IPS-20b (cell line): ENCODE results near the gene KRTAP21-3.
"Not testable (repeated sequence)": the region's sequence is repeated elsewhere in the genome, so short reads cannot be mapped to it uniquely, and the experiment has no call there.

Source experiments
- H3K27ac ChIP-seq: one replicate; pipeline ENCODE4 v1.5.1; 2013; ENCODE audit warnings: low read length
- H3K27me3 ChIP-seq: 2 replicates; pipeline ENCODE4 v1.6.1; 2013; ENCODE audit warnings: mild to moderate bottlenecking, low read length, inconsistent platforms; ENCODE audit not compliant: insufficient read depth
- H3K36me3 ChIP-seq: 2 replicates; pipeline ENCODE4 v1.6.1; 2013; ENCODE audit warnings: low read depth, mild to moderate bottlenecking, inconsistent platforms, low read length, moderate library complexity; ENCODE audit not compliant: insufficient read depth
- H3K4me1 ChIP-seq: 2 replicates; pipeline ENCODE4 v1.6.1; 2013; ENCODE audit warnings: mild to moderate bottlenecking, control low read depth, inconsistent platforms, low read length, moderate library complexity; ENCODE audit not compliant: insufficient read depth
- H3K4me3 ChIP-seq: 2 replicates; pipeline ENCODE4 v1.5.1; 2013; ENCODE audit warnings: mild to moderate bottlenecking, low read length, inconsistent platforms
- H3K9ac ChIP-seq: 2 replicates; pipeline ENCODE4 v1.6.1; 2013; ENCODE audit warnings: low read depth, mild to moderate bottlenecking, inconsistent platforms, low read length, moderate library complexity
- H3K9me3 ChIP-seq: 2 replicates; pipeline ENCODE4 v1.6.1; 2013; ENCODE audit warnings: mild to moderate bottlenecking, low read depth, low read length, inconsistent platforms; ENCODE audit not compliant: insufficient read depth

Gene KRTAP21-3

DNA sequence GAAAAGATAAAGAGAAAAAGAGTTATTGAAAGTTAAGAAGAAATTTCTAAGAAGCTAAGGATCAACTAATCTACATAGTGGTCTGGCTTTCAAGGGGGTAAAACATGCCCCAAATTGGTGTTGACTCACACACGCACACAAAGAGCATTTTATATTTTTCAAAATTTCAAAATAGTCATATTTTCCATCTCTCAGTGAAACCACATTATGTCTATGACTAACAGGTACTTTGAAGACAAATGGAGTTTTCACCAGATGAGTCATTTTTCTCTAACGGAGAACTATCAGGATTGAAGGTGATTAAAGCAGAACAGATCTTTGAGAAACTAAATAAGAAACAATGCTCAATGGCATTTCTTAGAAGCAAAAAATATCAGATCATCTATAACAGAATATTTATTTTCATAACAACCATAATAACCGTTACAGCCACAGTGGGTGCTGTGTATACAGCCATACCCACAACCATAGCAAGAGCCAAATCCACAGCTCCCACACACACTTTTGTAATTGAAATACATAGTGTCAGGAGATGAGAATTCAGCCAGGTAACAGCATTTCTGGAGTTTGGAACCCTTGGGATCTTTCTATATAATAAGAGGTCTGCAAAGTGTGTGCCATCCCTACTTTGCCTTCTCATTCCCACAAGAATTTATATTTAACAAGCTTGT, at the start of gene KRTAP21-3:
Gene KRTAP21-3, minus strand, starts transcription at position 539 of the 671 bp plus-strand sequence. Its CDS starts 18 bp downstream, at position 521.
- H3K4me1 ChIP-seq = no peaks in the 10 kb centered on the region
- no peaks in the 10 kb centered on the region for H3K9me3 ChIP-seq
- H3K36me3 ChIP-seq = no peaks in the 10 kb centered on the region
- H3K4me3 ChIP-seq = no peak within 1 kb of the TSS
- H3K9ac ChIP-seq = no peak within 1 kb of the TSS
- H3K27me3 ChIP-seq = no peaks in the 10 kb centered on the region
- H3K27ac ChIP-seq = no peak within 1 kb of the TSS

DNA sequence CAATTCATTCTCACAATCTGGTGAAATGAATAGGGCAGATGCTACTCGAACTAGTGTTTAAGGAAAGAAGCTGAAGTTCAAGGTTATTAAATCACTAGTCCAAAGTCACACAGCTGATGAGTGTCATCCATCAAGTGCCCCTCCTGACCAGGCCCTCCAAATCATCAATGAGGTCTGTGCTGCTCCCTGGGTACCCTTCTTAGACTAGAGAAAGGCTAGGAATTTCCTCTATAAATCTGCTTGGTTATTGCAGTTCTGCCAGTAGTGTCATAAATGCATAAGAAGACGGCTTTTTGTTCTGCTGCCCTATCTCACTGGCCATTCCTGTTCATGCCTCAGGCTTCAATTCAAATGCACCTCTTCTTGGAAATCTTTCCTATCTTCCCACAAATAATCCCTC, 42.2 kb upstream of the KRTAP21-3 start:
- H3K9ac ChIP-seq = no peak overlapping the region
- H3K27me3 ChIP-seq = no peaks in the 10 kb centered on the region
- no peak overlapping the region for H3K4me3 ChIP-seq
- no peaks in the 10 kb centered on the region for H3K9me3 ChIP-seq
- H3K4me1 ChIP-seq = no peaks in the 10 kb centered on the region
- H3K27ac ChIP-seq = no peak overlapping the region
- no peaks in the 10 kb centered on the region for H3K36me3 ChIP-seq

- Histone ChIP-seq H3K27ac (no peak overlapping the region), H3K4me1 (no peaks in the 10 kb centered on the region), H3K27me3 (no peaks in the 10 kb centered on the region), H3K9ac (no peak overlapping the region), H3K4me3 (no peak overlapping the region), H3K9me3 (no peaks in the 10 kb centered on the region), H3K36me3 (no peaks in the 10 kb centered on the region)
Measured at GRCh38 chr21:30758306-30758705, 39.7 kb upstream of the KRTAP21-3 start.

DNA sequence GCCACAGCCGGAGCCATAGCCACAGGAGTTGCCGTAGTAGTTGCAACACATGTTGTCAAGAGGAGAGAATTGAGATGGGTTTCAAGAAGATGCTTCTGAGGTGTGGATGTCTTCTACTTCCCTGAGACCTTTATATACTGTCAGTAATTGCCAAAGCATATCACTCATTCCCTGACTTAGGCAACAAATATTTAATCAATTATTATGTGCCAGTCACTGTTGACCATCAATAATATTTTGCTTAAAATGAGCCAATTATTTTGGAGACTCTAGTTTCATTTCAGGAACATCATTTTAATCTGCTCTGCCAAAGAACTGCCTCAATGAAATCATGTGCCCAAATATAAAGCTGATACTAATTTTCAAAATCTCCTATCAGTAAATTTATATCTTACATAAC, 36.8 kb upstream of the KRTAP21-3 start, which contains the start of gene KRTAP21-1:
Gene KRTAP21-1, minus strand, starts transcription at position 101 of the 400 bp plus-strand sequence. Its CDS starts 50 bp downstream, at position 51.
- not testable (repeated sequence) for H3K27me3 ChIP-seq, H3K4me1 ChIP-seq, H3K9me3 ChIP-seq, H3K4me3 ChIP-seq, H3K36me3 ChIP-seq, H3K27ac ChIP-seq, H3K9ac ChIP-seq

DNA sequence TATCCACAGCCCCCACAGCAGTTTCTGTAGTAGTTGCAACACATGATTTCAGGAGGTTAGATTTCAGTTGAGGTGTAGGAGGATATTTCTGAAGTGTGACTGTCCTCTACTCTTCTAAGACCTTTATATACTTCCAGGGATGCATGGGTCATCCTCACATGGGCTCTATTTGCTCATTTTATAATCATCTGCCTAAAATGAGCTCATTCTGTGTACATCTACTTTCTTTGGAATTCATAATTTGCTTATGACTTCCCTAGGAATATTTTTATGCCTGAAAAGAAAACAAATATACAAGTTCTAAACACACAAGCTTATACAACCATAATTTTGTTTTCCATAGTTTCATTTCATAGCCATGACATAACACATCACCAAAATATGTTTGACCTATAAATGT, 28.6 kb upstream of the KRTAP21-3 start, which contains the start of gene KRTAP21-2:
Gene KRTAP21-2, minus strand, starts transcription at position 101 of the 400 bp plus-strand sequence. Its CDS starts 57 bp downstream, at position 44.
- no peaks in the 10 kb centered on the region for H3K9me3 ChIP-seq
- no peaks in the 10 kb centered on the region for H3K27me3 ChIP-seq
- H3K27ac ChIP-seq = no peak within 1 kb of the TSS
- no peaks in the 10 kb centered on the region for H3K4me1 ChIP-seq
- H3K36me3 ChIP-seq = no peaks in the 10 kb centered on the region
- H3K4me3 ChIP-seq = no peak within 1 kb of the TSS
- H3K9ac ChIP-seq = no peak within 1 kb of the TSS

DNA sequence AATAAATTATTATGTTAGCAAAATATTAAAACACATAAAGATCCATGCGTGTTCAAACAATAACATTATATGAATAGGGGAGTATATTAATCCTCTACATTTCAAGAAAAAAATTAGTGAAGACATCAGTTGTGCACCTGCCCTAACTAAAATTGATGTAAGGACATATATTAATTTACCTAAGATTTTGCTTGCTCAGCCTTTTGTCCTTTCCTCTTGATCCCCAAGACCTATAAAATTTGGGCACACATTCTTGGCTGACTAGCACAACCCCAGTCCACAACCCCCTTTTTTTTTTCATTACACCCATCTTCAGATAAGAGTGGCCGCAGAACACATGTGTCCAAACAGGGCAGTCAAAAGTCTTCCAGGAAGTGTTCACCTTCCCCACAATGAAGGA, 21.9 kb upstream of the KRTAP21-3 start:
- Histone ChIP-seq H3K4me3 (no peak overlapping the region), H3K9ac (no peak overlapping the region), H3K4me1 (no peaks in the 10 kb centered on the region), H3K27me3 (no peaks in the 10 kb centered on the region), H3K27ac (no peak overlapping the region), H3K9me3 (no peaks in the 10 kb centered on the region), H3K36me3 (no peaks in the 10 kb centered on the region)

- Histone ChIP-seq H3K36me3 (no peaks in the 10 kb centered on the region), H3K9me3 (no peaks in the 10 kb centered on the region), H3K27ac (no peak overlapping the region), H3K27me3 (no peaks in the 10 kb centered on the region), H3K9ac (no peak overlapping the region), H3K4me3 (no peak overlapping the region), H3K4me1 (no peaks in the 10 kb centered on the region)
Measured at GRCh38 chr21:30733026-30733425, 14.4 kb upstream of the KRTAP21-3 start.

DNA sequence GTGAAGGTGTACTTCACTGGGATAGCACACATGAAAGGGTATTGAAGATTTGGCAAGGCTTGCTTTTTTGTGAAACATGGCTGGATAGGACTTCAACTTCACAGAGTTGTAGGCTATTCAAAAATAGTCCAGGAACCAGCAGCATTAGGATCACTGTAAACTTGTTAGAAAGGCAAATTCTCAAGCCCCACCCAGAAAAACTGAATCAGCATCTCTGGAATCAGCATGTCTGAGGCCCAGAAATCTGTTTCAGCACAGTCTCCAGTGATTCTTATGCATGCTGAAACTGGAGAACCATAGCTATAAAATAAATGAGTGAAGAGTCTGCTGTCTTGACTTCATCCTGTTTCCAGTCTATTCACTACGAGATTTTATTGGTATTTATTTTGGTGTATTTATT, 8.1 kb upstream of the KRTAP21-3 start:
- Histone ChIP-seq H3K4me1 (no peaks in the 10 kb centered on the region), H3K27ac (no peak overlapping the region), H3K9me3 (no peaks in the 10 kb centered on the region), H3K36me3 (no peaks in the 10 kb centered on the region), H3K27me3 (no peaks in the 10 kb centered on the region), H3K9ac (no peak overlapping the region), H3K4me3 (no peak overlapping the region)

DNA sequence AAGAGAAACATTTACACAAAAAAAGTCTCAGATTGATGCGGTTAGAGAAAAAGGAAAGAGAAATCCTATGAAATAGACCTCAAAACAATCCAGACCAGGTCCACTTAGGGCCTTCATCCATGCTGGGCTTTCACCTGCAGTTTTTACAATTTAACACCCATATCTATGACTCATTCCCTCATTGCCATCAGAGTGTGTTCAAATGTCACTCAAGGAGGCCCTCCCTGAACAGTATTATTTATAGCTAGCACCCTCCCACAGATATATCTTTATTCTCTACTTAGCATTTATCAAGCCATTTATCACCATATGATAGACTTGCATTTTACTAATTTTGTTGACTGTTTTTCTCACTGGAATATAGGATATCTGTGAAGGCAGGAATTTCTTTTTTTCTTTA, 824 bp upstream of the KRTAP21-3 start:
- Histone ChIP-seq H3K27ac (no peak overlapping the region), H3K4me3 (no peak overlapping the region), H3K4me1 (no peaks in the 10 kb centered on the region), H3K9me3 (no peaks in the 10 kb centered on the region), H3K27me3 (no peaks in the 10 kb centered on the region), H3K9ac (no peak overlapping the region), H3K36me3 (no peaks in the 10 kb centered on the region)

GRCh38 chr21:30717105-30717504, 1.5 kb downstream of the KRTAP21-3 start:
- no peaks in the 10 kb centered on the region for H3K36me3 ChIP-seq
- no peak overlapping the region for H3K4me3 ChIP-seq
- H3K27ac ChIP-seq = no peak overlapping the region
- H3K9me3 ChIP-seq = peaks cover 6% of the 10 kb centered on the region; the same call in 1 of the 2 replicates
- H3K27me3 ChIP-seq = no peaks in the 10 kb centered on the region
- no peaks in the 10 kb centered on the region for H3K4me1 ChIP-seq
- H3K9ac ChIP-seq = no peak overlapping the region

- Histone ChIP-seq H3K27me3 (no peaks in the 10 kb centered on the region), H3K27ac (no peak overlapping the region), H3K4me1 (no peaks in the 10 kb centered on the region), H3K9me3 (peaks cover 7% of the 10 kb centered on the region; the same call in 1 of the 2 replicates), H3K36me3 (no peaks in the 10 kb centered on the region), H3K4me3 (no peak overlapping the region), H3K9ac (no peak overlapping the region)
Measured at GRCh38 chr21:30714946-30715345, 3.6 kb downstream of the KRTAP21-3 start.

GRCh38 chr21:30714456-30714855, 4.1 kb downstream of the KRTAP21-3 start:
- Histone ChIP-seq H3K9me3 (peaks cover 7% of the 10 kb centered on the region; the same call in 1 of the 2 replicates), H3K27me3 (no peaks in the 10 kb centered on the region), H3K27ac (no peak overlapping the region), H3K9ac (no peak overlapping the region), H3K36me3 (no peaks in the 10 kb centered on the region), H3K4me3 (no peak overlapping the region), H3K4me1 (no peaks in the 10 kb centered on the region)
